ENCODE results near the gene SNAP91. TPM values are rescaled to one million over a fixed set of nuclear protein-coding genes. Genes with fewer than 3 reads are reported as not detected.

The SNAP91 gene
- total and polyA plus RNA-seq, 2 donors (not counting 3 experiments of a cell fraction or from before 2014, with no cell fraction given), result 1.3 to 1.5 TPM

GRCh38 chr6:83702077-83702476 lies 6.8 kb downstream of the SNAP91 start:
- H3K9me3 ChIP-seq (replicated peaks; ENCODE audit: control insufficient read depth, insufficient read depth, low read length), result no peaks in the 10 kb centered on the region
- dilution Hi-C loops (cut with MboI; ENCODE audit: extremely low pct_ligation_motif_present, low sequenced_read_pairs), result no loop called here
- BruUV-seq (replicated peaks), result no TSS peak

More at GRCh38 chr6:83702077-83702476, 6.8 kb downstream of the SNAP91 start:
- no peak for TF ChIP-seq MYC (IDR thresholded peaks at IDR 0.05; ENCODE audit: low read depth, low read length)
- no peak for TF ChIP-seq GATA2 (IDR thresholded peaks at IDR 0.05; ENCODE audit: insufficient read depth, insufficient read length, low read depth, low read length)
- TF ChIP-seq POLR2AphosphoS5 (IDR thresholded peaks at IDR 0.05; ENCODE audit: insufficient read depth, low read depth, low read length), result no peak
- no peak for TF ChIP-seq CTCF (IDR thresholded peaks at IDR 0.05; ENCODE audit: extremely low read depth in 1 of 2, insufficient read depth in 1 of 2, low read depth in 1 of 2, low read length in 2 of 2)
- no peak for TF ChIP-seq POLR2A (IDR thresholded peaks at IDR 0.05; ENCODE audit: low read depth, low read length)
- TF ChIP-seq FOS (IDR thresholded peaks at IDR 0.05; ENCODE audit: borderline replicate concordance, insufficient read depth, low read length), result no peak
- no peak for TF ChIP-seq JUN (IDR thresholded peaks at IDR 0.05; ENCODE audit: borderline replicate concordance, insufficient read depth, insufficient read length, low read depth)
- H3K9me1 ChIP-seq (replicated peaks; ENCODE audit: control insufficient read depth, extremely low read depth, insufficient read depth, low read length), result no peaks in the 10 kb centered on the region
- H4K20me1 ChIP-seq (replicated peaks; ENCODE audit: control insufficient read depth, extremely low read depth, insufficient read depth, low read length), result no peaks in the 10 kb centered on the region
- ChIA-PET CTCF (no interaction called here), POLR2A (no interaction called here)
- H3K79me2 ChIP-seq (ENCODE audit: control insufficient read depth, insufficient read depth, low read length), result no peaks in the 10 kb centered on the region
- H3K36me3 ChIP-seq (ENCODE audit: control insufficient read depth in 2 of 2, extremely low read depth in 1 of 2, insufficient read depth in 2 of 2, low read length in 2 of 2), result no peaks in the 10 kb centered on the region
- H3K4me3 ChIP-seq (replicated peaks in 1 of 3; ENCODE audit: insufficient read depth in 1 of 3, low read depth in 1 of 3, low read length in 3 of 3), result no peak overlapping the region
- H3K27ac ChIP-seq (ENCODE audit: insufficient read depth, low read depth, low read length), result no peak overlapping the region
- H3K27me3 ChIP-seq (ENCODE audit: control insufficient read depth in 2 of 2, insufficient read depth in 2 of 2, low read length in 2 of 2), result peaks cover 2% of the 10 kb centered on the region in 2 experiments
- no peak for FAIRE-seq
- DNase-seq (ENCODE audit: low read depth, low spot score), result no peak
- no peak overlapping the region for H3K9ac ChIP-seq (replicated peaks; ENCODE audit: extremely low read depth, insufficient read depth, low read length)
- no peak overlapping the region for H3K4me2 ChIP-seq (ENCODE audit: insufficient read depth, low read length)
- peaks cover 3% of the 10 kb centered on the region for H3K4me1 ChIP-seq (ENCODE audit: control insufficient read depth, extremely low read depth, insufficient read depth, low read length)
- no peak overlapping the region for H2AFZ ChIP-seq (ENCODE audit: low read depth, low read length)
- intact Hi-C loops (cut with micrococcal nuclease), result no loop called here
